GM06990 (cell line): ENCODE results near the gene NDUFA5.

Experiments
- DNase-seq: peaks from one replicate; pipeline ENCODE4 v3.0.0-alpha.2; 2011; ENCODE audit not compliant: insufficient read length; ENCODE audit errors: extremely low read depth
- H3K27me3 ChIP-seq: replicated peaks from 2 replicates; pipeline ENCODE4 v1.6.0; 2011; ENCODE audit warnings: low read length; ENCODE audit not compliant: control insufficient read depth, insufficient read depth
- H3K36me3 ChIP-seq: 2 replicates; pipeline ENCODE4 v1.5.1; 2011; ENCODE audit warnings: low read length; ENCODE audit not compliant: control insufficient read depth, insufficient read depth
- H3K4me3 ChIP-seq: replicated peaks from 2 replicates; pipeline ENCODE4 v1.5.1; 2011; ENCODE audit warnings: low read depth, mild to moderate bottlenecking, control low read depth, low read length
- CTCF ChIP-seq: IDR thresholded peaks from 2 replicates; pipeline ENCODE4 v1.5.1; 2011; ENCODE audit warnings: low read length, control low read depth, mild to moderate bottlenecking, inconsistent platforms; ENCODE audit not compliant: insufficient read depth, poor library complexity, severe bottlenecking

The NDUFA5 gene

DNA sequence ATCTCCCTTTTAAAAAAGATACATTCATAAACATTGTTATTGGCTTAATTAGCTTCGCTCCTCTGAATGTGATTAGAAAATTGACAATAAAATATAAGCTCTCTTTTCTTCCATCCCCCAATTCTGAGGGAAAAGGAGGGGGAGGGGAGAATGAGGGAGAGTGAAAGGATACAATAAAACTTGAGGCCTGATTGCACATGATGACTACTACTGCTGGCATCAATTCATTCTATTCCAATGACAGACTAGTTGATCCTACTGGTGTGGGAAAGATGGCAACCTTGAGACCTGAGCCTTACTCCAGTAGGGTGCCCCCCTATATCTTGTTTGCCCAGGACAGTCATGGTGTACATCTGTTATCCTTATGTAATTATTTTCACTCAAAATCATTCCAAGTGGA is 18.7 kb downstream of the NDUFA5 start:
- no peaks in the 10 kb centered on the region for H3K27me3 ChIP-seq
- H3K36me3 ChIP-seq, result no peaks in the 10 kb centered on the region; the same call in 1 of the 2 replicates
- H3K4me3 ChIP-seq, result no peak overlapping the region
- no peak for DNase-seq
- no peak for TF ChIP-seq CTCF

GRCh38 chr7:123538189-123538714 is 19.4 kb downstream of the NDUFA5 start:
- no peak for TF ChIP-seq CTCF
- Histone ChIP-seq H3K4me3 (no peak overlapping the region), H3K27me3 (no peaks in the 10 kb centered on the region), H3K36me3 (no peaks in the 10 kb centered on the region; the same call in 1 of the 2 replicates)
- no peak for DNase-seq

DNA sequence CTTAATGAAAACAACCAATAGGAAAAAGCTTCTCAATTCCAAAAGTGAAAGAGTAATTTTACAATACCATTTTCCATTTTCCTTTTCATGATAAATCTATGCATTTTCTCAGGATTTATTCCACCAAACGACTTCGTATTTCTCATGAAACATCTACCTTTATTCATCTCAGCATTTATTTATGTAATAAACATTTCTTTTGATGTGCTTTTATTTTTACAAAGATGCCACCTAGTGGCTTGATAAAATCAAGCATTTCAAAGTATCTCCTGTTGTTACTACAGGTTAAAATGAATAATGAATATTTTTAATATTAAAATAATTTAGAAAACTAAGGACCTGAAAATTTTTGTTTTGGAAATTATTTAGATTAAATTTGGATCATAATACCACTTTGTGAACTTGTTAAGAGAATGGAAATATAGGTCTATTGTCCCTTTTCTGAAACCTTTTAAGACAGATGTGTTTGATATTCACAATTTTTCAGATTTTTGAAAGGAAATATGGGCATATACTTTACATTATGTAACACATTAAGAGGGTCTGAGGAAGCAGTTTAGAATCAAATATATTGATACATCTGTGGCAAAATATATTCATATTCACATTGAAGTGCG is 20.5 kb downstream of the NDUFA5 start:
- Histone ChIP-seq H3K27me3 (no peaks in the 10 kb centered on the region), H3K36me3 (no peaks in the 10 kb centered on the region), H3K4me3 (no peak overlapping the region)
- TF ChIP-seq CTCF, result peak; percentile 25
- DNase-seq, result no peak

GRCh38 chr7:123535517-123535916 is 22.1 kb downstream of the NDUFA5 start:
- no peaks in the 10 kb centered on the region for H3K27me3 ChIP-seq
- TF ChIP-seq CTCF, result no peak
- H3K36me3 ChIP-seq, result no peaks in the 10 kb centered on the region
- peak overlapping the region; percentile 49 for H3K4me3 ChIP-seq
- DNase-seq, result no peak

DNA sequence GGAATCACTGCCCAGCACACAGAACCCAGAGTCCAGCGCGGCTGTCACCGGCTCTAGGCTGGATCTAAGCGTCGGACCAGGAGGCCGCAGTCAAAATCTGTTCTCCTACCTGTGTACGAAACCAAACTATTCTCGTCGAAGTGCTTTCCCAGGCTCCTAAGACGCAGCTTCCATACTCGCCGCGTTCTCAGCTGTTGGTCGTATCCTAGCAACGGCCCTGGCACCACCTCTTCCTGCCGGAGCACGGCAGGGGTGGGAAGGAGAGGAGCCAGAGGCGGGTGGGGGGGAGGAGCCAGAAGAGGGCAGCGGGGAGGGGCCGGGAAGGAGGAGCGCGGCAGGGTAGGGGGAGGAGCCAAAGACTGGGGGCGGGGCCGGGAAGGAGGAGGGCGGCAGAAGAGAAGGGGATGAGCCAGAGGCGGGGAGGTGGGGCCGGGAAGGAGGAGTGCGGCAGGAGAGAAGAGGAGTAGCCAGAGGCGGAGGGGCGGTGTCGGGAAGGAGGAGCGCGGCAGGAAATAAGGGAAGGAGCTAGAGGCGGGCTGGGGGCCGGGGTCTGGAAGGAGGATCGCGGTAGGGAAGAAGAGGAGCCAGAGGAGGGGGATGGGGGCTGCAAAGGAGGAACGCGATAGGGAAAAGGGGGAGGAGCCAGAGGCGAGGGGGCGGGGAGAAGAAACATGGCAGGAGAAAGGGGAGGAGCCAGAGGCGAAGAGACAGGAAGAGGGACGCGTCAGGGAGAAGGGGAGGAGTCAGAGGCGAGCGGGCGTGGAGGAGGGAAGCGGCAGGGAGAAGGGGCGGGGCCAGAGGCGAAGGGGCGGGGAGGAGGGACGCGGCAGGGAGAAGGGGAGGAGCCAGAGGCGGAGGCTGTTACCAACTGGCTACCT is 23.0 kb downstream of the NDUFA5 start, which contains the start of gene IQUB:
Gene IQUB (minus strand): TSS at position 213 of the 878 bp plus-strand sequence. CDS start 22,255 bp downstream, outside the sequence.
- TF ChIP-seq CTCF, result no peak
- no peaks in the 10 kb centered on the region for H3K27me3 ChIP-seq
- peak within 1 kb of the TSS; percentile 78 for H3K4me3 ChIP-seq
- H3K36me3 ChIP-seq, result no peaks in the 10 kb centered on the region
- peak; percentile 89 for DNase-seq
